Pons (tissue), 1 donor: ENCODE measurements around the gene HMGN4.

Experiments used
- DNase-seq: peaks from one replicate; pipeline ENCODE4 v3.0.0-alpha.2; 2016; ENCODE audit warnings: low spot score

Gene HMGN4

GRCh38 chr6:26552205-26552604, 14.0 kb downstream of the HMGN4 start:
- no peak for DNase-seq

GRCh38 chr6:26552640-26553188, 14.5 kb downstream of the HMGN4 start:
- DNase-seq: no peak

- peak; percentile 87 for DNase-seq
These were observed 15.1 kb downstream of the HMGN4 start for GRCh38 chr6:26553264-26553634.

- DNase-seq: peak; percentile 87
These were observed 15.7 kb downstream of the HMGN4 start for GRCh38 chr6:26553635-26554446.

- no peak for DNase-seq
These were observed 16.2 kb downstream of the HMGN4 start for GRCh38 chr6:26554447-26554696.

GRCh38 chr6:26554697-26555504, 16.7 kb downstream of the HMGN4 start:
- peak; percentile 57 for DNase-seq

GRCh38 chr6:26555505-26556262, 17.5 kb downstream of the HMGN4 start:
- peak; percentile 28 for DNase-seq

GRCh38 chr6:26556263-26557070, 18.3 kb downstream of the HMGN4 start:
- DNase-seq: peak; percentile 48

GRCh38 chr6:26561533-26562466, 23.6 kb downstream of the HMGN4 start:
- no peak for DNase-seq

GRCh38 chr6:26563488-26563887, 25.3 kb downstream of the HMGN4 start:
- DNase-seq: no peak

GRCh38 chr6:26568601-26569432, 30.7 kb downstream of the HMGN4 start:
- DNase-seq: peak; percentile 99

- no peak for DNase-seq
These were observed 31.2 kb downstream of the HMGN4 start for GRCh38 chr6:26569433-26569764.

- DNase-seq: no peak
These were observed 32.1 kb downstream of the HMGN4 start for GRCh38 chr6:26570027-26570809.

GRCh38 chr6:26571592-26572296, 33.6 kb downstream of the HMGN4 start:
- peak; percentile 80 for DNase-seq

- no peak for DNase-seq
These were observed 37.4 kb downstream of the HMGN4 start for GRCh38 chr6:26575494-26575939.

GRCh38 chr6:26576407-26576843, 38.3 kb downstream of the HMGN4 start:
- DNase-seq: no peak

GRCh38 chr6:26576929-26577719, 39.0 kb downstream of the HMGN4 start:
- DNase-seq: no peak
